Progenitor cell of endocrine pancreas (in vitro differentiated cells): ENCODE results near the gene SSR1. TPM values are rescaled to one million over a fixed set of nuclear protein-coding genes. Genes with fewer than 3 reads are reported as not detected.
"Not testable (repeated sequence)": the region's sequence is repeated elsewhere in the genome, so short reads cannot be mapped to it uniquely, and the experiment has no call there.

Experiments
- DNase-seq: peaks from one replicate; pipeline ENCODE4 v3.0.0; 2021; ENCODE audit warnings: low spot score; ENCODE audit not compliant: unreplicated experiment
- H3K27ac Mint-ChIP-seq: 2 replicates; pipeline ENCODE4 v1.8.0; 2021; ENCODE audit warnings: mild to moderate bottlenecking, moderate library complexity, mixed read lengths
- H3K27me3 Mint-ChIP-seq: 2 replicates; pipeline ENCODE4 v1.8.0; 2021; ENCODE audit warnings: mixed read lengths
- H3K36me3 Mint-ChIP-seq: 2 replicates; pipeline ENCODE4 v1.8.0; 2022; ENCODE audit warnings: mixed read lengths; ENCODE audit not compliant: insufficient read depth
- H3K4me1 Mint-ChIP-seq: 2 replicates; pipeline ENCODE4 v1.8.0; 2021; ENCODE audit warnings: low read depth, mixed read lengths
- H3K4me3 Mint-ChIP-seq: 2 replicates; pipeline ENCODE4 v1.8.0; 2021; ENCODE audit warnings: low read depth, mild to moderate bottlenecking, moderate library complexity, mixed read lengths
- H3K9me3 Mint-ChIP-seq: 2 replicates; pipeline ENCODE4 v1.8.0; 2021; ENCODE audit warnings: low read depth, mixed read lengths
- CTCF ChIP-seq: fragments of 200-600 bp; sonication (generic); IDR thresholded peaks from one replicate; pipeline ENCODE4 v1.5.0; 2021; ENCODE audit warnings: antibody characterized with exemption, mild to moderate bottlenecking; ENCODE audit not compliant: unreplicated experiment
- total RNA-seq: library from RNA; stranded (reverse); gene quantifications from 2 replicates; pipeline ENCODE4 v1.2.1, GENCODE V29; 2021

SSR1 gene
- total RNA-seq, 1 donor from 2014 or later = 113 TPM

- no peak overlapping the region for H3K4me3 Mint-ChIP-seq
- TF ChIP-seq CTCF = no peak
- no peaks in the 10 kb centered on the region for H3K27me3 Mint-ChIP-seq
- H3K36me3 Mint-ChIP-seq = peaks cover 16% of the 10 kb centered on the region
- H3K4me1 Mint-ChIP-seq = no peaks in the 10 kb centered on the region
- DNase-seq = no peak
- H3K9me3 Mint-ChIP-seq = no peaks in the 10 kb centered on the region
- no peak overlapping the region for H3K27ac Mint-ChIP-seq
These were observed 22.9 kb downstream of the SSR1 start for GRCh38 chr6:7290079-7290478.

GRCh38 chr6:7285416-7285815 is 27.6 kb downstream of the SSR1 start:
- Mint-ChIP-seq H3K4me1 (no peaks in the 10 kb centered on the region), H3K4me3 (no peak overlapping the region), H3K27me3 (no peaks in the 10 kb centered on the region), H3K27ac (no peak overlapping the region), H3K9me3 (no peaks in the 10 kb centered on the region), H3K36me3 (peaks cover 12% of the 10 kb centered on the region)
- TF ChIP-seq CTCF = no peak
- DNase-seq = no peak

- no peak for TF ChIP-seq CTCF
- Mint-ChIP-seq H3K27me3 (no peaks in the 10 kb centered on the region), H3K9me3 (no peaks in the 10 kb centered on the region), H3K4me3 (no peak overlapping the region), H3K27ac (no peak overlapping the region), H3K36me3 (peaks cover 7% of the 10 kb centered on the region), H3K4me1 (no peaks in the 10 kb centered on the region)
- no peak for DNase-seq
These were observed 29.3 kb downstream of the SSR1 start for GRCh38 chr6:7283676-7284075.

- Mint-ChIP-seq H3K27me3 (no peaks in the 10 kb centered on the region), H3K36me3 (peaks cover 6% of the 10 kb centered on the region), H3K27ac (no peak overlapping the region), H3K4me1 (no peaks in the 10 kb centered on the region), H3K4me3 (no peak overlapping the region), H3K9me3 (no peaks in the 10 kb centered on the region)
- DNase-seq = no peak
- TF ChIP-seq CTCF = no peak
These were observed 30.7 kb downstream of the SSR1 start for GRCh38 chr6:7282097-7282906.

GRCh38 chr6:7276199-7276524 is 36.8 kb downstream of the SSR1 start:
- Mint-ChIP-seq H3K27me3 (no peaks in the 10 kb centered on the region), H3K9me3 (no peaks in the 10 kb centered on the region), H3K27ac (no peak overlapping the region), H3K4me3 (no peak overlapping the region), H3K4me1 (peaks cover 1% of the 10 kb centered on the region), H3K36me3 (peaks cover 1% of the 10 kb centered on the region)
- TF ChIP-seq CTCF = no peak
- no peak for DNase-seq

- not testable (repeated sequence) for H3K36me3 Mint-ChIP-seq, H3K4me3 Mint-ChIP-seq, DNase-seq, H3K27me3 Mint-ChIP-seq, H3K4me1 Mint-ChIP-seq, H3K27ac Mint-ChIP-seq, H3K9me3 Mint-ChIP-seq
These were observed 38.5 kb downstream of the SSR1 start for GRCh38 chr6:7274525-7274924.
